Airway epithelial cell (primary cell): ENCODE measurements around the gene LRRC72. TPM values are rescaled to one million over a fixed set of nuclear protein-coding genes. Genes with fewer than 3 reads are reported as not detected.

ENCODE experiments used
- total RNA-seq: library from RNA; depleted of rRNA; stranded (reverse); fragments of >200 nt; gene quantifications from 2 replicates; pipeline ENCODE4 v1.2.3, GENCODE V29; 2015

Gene LRRC72
- not detected in 2 replicates for total RNA-seq

DNA sequence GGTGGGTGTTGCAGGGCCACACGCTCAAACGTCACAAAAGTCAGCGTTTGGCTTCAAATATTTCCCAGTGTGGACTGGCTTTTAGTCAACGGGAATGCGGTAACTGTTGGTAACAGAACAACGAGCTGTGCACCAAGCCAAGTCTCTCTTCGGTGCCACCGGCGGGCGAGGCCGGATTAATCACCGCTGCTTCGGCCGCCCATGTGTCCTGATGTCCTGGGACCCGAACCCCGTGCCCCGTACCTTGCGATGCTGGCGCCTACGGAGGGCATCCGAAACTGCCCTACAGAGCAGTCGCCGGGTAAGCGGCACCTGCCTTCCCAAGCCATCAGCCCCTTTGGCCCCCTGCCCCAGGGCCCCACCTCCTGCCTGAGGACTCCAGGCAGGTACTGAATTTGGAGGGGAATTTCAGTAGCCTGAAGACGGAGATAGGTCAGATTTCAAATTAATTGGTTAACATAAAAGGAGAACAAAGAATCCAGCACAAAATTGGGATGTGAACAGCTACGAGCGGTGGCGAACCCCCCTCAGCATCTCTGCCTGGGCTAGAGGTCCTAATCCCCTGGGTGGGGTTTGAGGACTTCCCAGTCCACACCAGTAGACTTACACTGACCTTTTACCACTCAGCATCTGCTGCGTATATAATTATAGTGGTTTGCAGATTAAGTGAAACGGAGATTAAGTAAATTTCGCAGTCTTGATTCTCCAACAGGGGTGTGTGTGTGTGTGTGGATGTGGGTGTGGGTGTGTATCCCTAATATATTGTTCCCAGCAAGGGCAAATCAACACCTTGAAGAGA lies at the start of gene LRRC72:
LRRC72 (plus strand) TSS at position 84 of the 799 bp plus-strand sequence; CDS start at position 212, 128 bp downstream.

Other genes with a start within 250 kb of the LRRC72 start
- 0.33 and 0.85 TPM in 2 replicates for gene CRPPA, start 105.3 kb upstream of the LRRC72 start, total RNA-seq
- gene SOSTDC1, start 61.1 kb upstream of the LRRC72 start, total RNA-seq: 1.1 and 2.1 TPM in 2 replicates
- gene ANKMY2, start 118.9 kb downstream of the LRRC72 start, total RNA-seq: 6.7 and 9.9 TPM in 2 replicates
- 132 and 142 TPM in 2 replicates for gene BZW2, start 119.4 kb downstream of the LRRC72 start, total RNA-seq
- 33.9 and 35.8 TPM in 2 replicates for gene TSPAN13, start 226.9 kb downstream of the LRRC72 start, total RNA-seq